ENCODE measurements around the gene SLC25A42.

DNA sequence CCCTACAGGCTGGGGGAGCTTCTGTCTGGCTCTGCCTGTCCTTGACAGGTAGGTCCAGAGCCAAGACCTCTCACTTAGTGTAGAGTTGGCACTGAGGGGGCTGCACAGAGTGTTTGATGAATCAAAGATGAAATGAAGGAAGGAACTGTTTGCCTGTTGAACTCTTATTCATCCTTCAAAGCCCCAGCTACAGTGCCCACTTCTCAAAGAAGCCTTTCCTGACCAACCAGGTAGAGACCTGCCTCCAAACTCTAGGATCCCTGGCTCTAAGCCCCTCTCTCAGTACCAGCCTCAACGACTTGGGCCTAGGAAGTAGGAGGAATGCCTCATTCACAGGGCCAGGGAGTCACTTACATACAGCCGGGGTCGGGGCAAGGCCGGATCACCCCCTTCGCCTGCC, 83.5 kb downstream of the SLC25A42 start:
- TF ChIP-seq EZH2 (IDR thresholded peaks at IDR 0.05; ENCODE audit: insufficient read depth, poor library complexity, severe bottlenecking) (no peak), EZH2phosphoT487 (IDR thresholded peaks at IDR 0.05; ENCODE audit: insufficient read depth, low read depth) (no peak)

Data from GM23248 (cell line).